Measurements from ENCODE around the gene DGKG.

The DGKG gene

DNA sequence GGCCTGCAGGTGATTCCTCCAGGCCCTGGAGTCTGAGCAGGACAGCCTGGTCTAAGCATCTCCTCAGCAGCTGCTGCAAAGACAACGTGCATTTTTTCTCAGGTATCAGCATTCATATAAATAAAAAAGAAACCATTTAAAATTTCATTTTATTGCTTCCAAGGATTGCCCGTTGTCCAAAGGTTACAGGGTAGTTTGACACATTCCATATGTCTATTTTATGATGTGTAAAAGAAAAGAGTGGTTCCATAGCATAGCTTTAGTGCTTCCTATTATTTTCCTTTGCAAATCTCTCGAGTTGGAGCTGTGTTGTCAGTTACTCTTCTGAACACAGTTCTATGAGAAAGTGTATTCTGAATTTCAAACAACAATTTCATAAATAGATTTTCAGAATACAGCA lies 7.2 kb upstream of the DGKG start:
- TF ChIP-seq EZH2phosphoT487 (IDR thresholded peaks at IDR 0.05; ENCODE audit: borderline replicate concordance) (no peak), CTCF (conservative IDR thresholded peaks at IDR 0.05; ENCODE audit: low read length) (no peak)
- Histone ChIP-seq H3K4me2 (ENCODE audit: low read depth, low read length, poor library complexity, severe bottlenecking) (no peak overlapping the region), H3K9ac (ENCODE audit: low read depth, low read length, poor library complexity, severe bottlenecking) (no peak overlapping the region), H2AFZ (ENCODE audit: low read length) (no peak overlapping the region), H3K4me3 (ENCODE audit: low read length, poor library complexity, severe bottlenecking) (no peak overlapping the region), H3K4me1 (ENCODE audit: insufficient read depth, low read length, poor library complexity, severe bottlenecking) (no peaks in the 10 kb centered on the region), H3K36me3 (ENCODE audit: insufficient read depth, low read length) (no peaks in the 10 kb centered on the region), H4K20me1 (ENCODE audit: insufficient read depth, low read length, poor library complexity, severe bottlenecking) (no peaks in the 10 kb centered on the region), H3K27me3 (ENCODE audit: insufficient read depth, low read length, poor library complexity, severe bottlenecking) (no peaks in the 10 kb centered on the region), H3K9me3 (ENCODE audit: insufficient read depth, low read depth, low read length) (no peaks in the 10 kb centered on the region), H3K9me2 (replicated peaks; ENCODE audit: low read depth, low read length) (no peaks in the 10 kb centered on the region), H3K79me2 (ENCODE audit: insufficient read depth, low read length) (no peaks in the 10 kb centered on the region), H3F3A (ENCODE audit: low read depth) (no peaks in the 10 kb centered on the region)

GRCh38 chr3:186368717-186369116 lies 6.7 kb upstream of the DGKG start:
- no peaks in the 10 kb centered on the region for H3F3A ChIP-seq (ENCODE audit: low read depth)
- no peak overlapping the region for H2AFZ ChIP-seq (ENCODE audit: low read length)
- no peak overlapping the region for H3K4me3 ChIP-seq (ENCODE audit: low read length, poor library complexity, severe bottlenecking)
- no peaks in the 10 kb centered on the region for H3K9me2 ChIP-seq (replicated peaks; ENCODE audit: low read depth, low read length)
- H4K20me1 ChIP-seq (ENCODE audit: insufficient read depth, low read length, poor library complexity, severe bottlenecking): no peaks in the 10 kb centered on the region
- H3K4me1 ChIP-seq (ENCODE audit: insufficient read depth, low read length, poor library complexity, severe bottlenecking): no peaks in the 10 kb centered on the region
- H3K79me2 ChIP-seq (ENCODE audit: insufficient read depth, low read length): no peaks in the 10 kb centered on the region
- H3K9ac ChIP-seq (ENCODE audit: low read depth, low read length, poor library complexity, severe bottlenecking): no peak overlapping the region
- H3K36me3 ChIP-seq (ENCODE audit: insufficient read depth, low read length): no peaks in the 10 kb centered on the region
- no peaks in the 10 kb centered on the region for H3K9me3 ChIP-seq (ENCODE audit: insufficient read depth, low read depth, low read length)
- TF ChIP-seq EZH2phosphoT487 (IDR thresholded peaks at IDR 0.05; ENCODE audit: borderline replicate concordance) (no peak), CTCF (conservative IDR thresholded peaks at IDR 0.05; ENCODE audit: low read length) (no peak)
- no peak overlapping the region for H3K4me2 ChIP-seq (ENCODE audit: low read depth, low read length, poor library complexity, severe bottlenecking)
- peaks cover under 1% of the 10 kb centered on the region for H3K27me3 ChIP-seq (ENCODE audit: insufficient read depth, low read length, poor library complexity, severe bottlenecking)

DNA sequence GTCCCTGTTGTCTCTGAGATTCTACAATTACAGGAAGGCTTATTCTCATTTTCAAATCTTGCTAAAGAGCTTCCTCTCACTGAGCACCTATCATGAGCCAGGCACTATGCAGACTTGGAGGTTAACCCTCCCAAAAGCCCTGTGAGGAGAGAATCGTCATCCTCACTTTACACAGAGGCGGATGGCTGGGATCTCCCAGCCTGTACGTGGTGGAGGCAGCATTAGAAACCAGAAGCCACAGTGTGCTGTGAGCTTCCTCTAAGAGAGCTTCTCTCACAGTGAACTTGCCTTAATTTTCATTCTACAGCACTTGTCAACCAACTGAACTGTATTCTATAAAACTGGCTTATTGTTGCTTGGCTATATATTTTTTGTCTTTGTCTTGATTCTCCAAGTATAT lies 6.1 kb upstream of the DGKG start:
- Histone ChIP-seq H3K27me3 (ENCODE audit: insufficient read depth, low read length, poor library complexity, severe bottlenecking) (peaks cover 6% of the 10 kb centered on the region), H3K4me2 (ENCODE audit: low read depth, low read length, poor library complexity, severe bottlenecking) (no peak overlapping the region), H3K36me3 (ENCODE audit: insufficient read depth, low read length) (no peaks in the 10 kb centered on the region), H2AFZ (ENCODE audit: low read length) (no peak overlapping the region), H3K4me3 (ENCODE audit: low read length, poor library complexity, severe bottlenecking) (no peak overlapping the region), H3K9ac (ENCODE audit: low read depth, low read length, poor library complexity, severe bottlenecking) (no peak overlapping the region), H3K9me3 (ENCODE audit: insufficient read depth, low read depth, low read length) (no peaks in the 10 kb centered on the region), H3K4me1 (ENCODE audit: insufficient read depth, low read length, poor library complexity, severe bottlenecking) (no peaks in the 10 kb centered on the region), H3F3A (ENCODE audit: low read depth) (no peaks in the 10 kb centered on the region), H4K20me1 (ENCODE audit: insufficient read depth, low read length, poor library complexity, severe bottlenecking) (no peaks in the 10 kb centered on the region), H3K79me2 (ENCODE audit: insufficient read depth, low read length) (no peaks in the 10 kb centered on the region), H3K9me2 (replicated peaks; ENCODE audit: low read depth, low read length) (no peaks in the 10 kb centered on the region)
- no peak for TF ChIP-seq EZH2phosphoT487 (IDR thresholded peaks at IDR 0.05; ENCODE audit: borderline replicate concordance)
- no peak for TF ChIP-seq CTCF (conservative IDR thresholded peaks at IDR 0.05; ENCODE audit: low read length)
